Aorta (tissue), 5 donors: Measurements from ENCODE around the gene TMEM101. TPM values are rescaled to one million over a fixed set of nuclear protein-coding genes. Genes with fewer than 3 reads are reported as not detected.
"Not testable (repeated sequence)": the region's sequence is repeated elsewhere in the genome, so short reads cannot be mapped to it uniquely, and the experiment has no call there.

ENCODE experiments used
- ATAC-seq: fragments of 200-7000 bp; cut with Tn5 transposase; one replicate; pipeline ENCODE4 v1.9.1; 2022; ENCODE audit warnings: moderate library complexity; ENCODE audit not compliant: low FRiP score
- DNase-seq, 2 donors: peaks; one replicate each; pipeline ENCODE4 v3.0.0-alpha.2; 2020
- H3K27ac ChIP-seq, 2 donors: one replicate each; pipeline ENCODE4 v1.5.1; 2013; ENCODE audit warnings: low read length in 2 of 2, mild to moderate bottlenecking in 2 of 2, moderate library complexity in 2 of 2, control low read depth in 1 of 2, inconsistent platforms in 1 of 2, low read depth in 1 of 2
- H3K27me3 ChIP-seq, 2 donors: one replicate each; pipeline ENCODE4 v1.6.1; 2013; ENCODE audit warnings: control low read depth in 1 of 2, low read length in 1 of 2, mild to moderate bottlenecking in 1 of 2, moderate library complexity in 1 of 2; ENCODE audit not compliant: insufficient read depth in 2 of 2, control insufficient read depth in 1 of 2
- H3K36me3 ChIP-seq, 2 donors: one replicate each; pipeline ENCODE4 v1.6.1; 2013; ENCODE audit warnings: control low read depth in 1 of 2, low read length in 1 of 2, mild to moderate bottlenecking in 1 of 2; ENCODE audit not compliant: insufficient read depth in 2 of 2, control insufficient read depth in 1 of 2
- H3K4me1 ChIP-seq, 2 donors: one replicate each; pipeline ENCODE4 v1.6.1; 2013; ENCODE audit warnings: low read length in 2 of 2, control low read depth in 1 of 2, mild to moderate bottlenecking in 1 of 2, moderate library complexity in 1 of 2; ENCODE audit not compliant: insufficient read depth in 2 of 2, control insufficient read depth in 1 of 2
- H3K4me3 ChIP-seq, 2 donors: one replicate each; pipeline ENCODE4 v1.5.1; 2013; ENCODE audit warnings: low read length in 2 of 2, control low read depth in 1 of 2, mild to moderate bottlenecking in 1 of 2
- H3K9me3 ChIP-seq: one replicate; pipeline ENCODE4 v1.6.1; 2013; ENCODE audit warnings: mild to moderate bottlenecking, low read length; ENCODE audit not compliant: control insufficient read depth
- WGBS, 2 donors: extraction: QIAGEN DNeasy Blood & Tissue Kit; methylation state at CpG; one replicate each; pipeline ENCODE4 v1.1.7; 2013; 5-methylcytosine and 5-hydroxymethylcytosine counted together
- intact Hi-C, 2 donors: fragments of 100-400 bp; cut with DNase I; formaldehyde crosslinking; loops; one replicate each; pipeline versions ENCODE4 v1.14.2 to v1.15.0; 2022
- polyA plus RNA-seq, 2 donors: library from polyadenylated mRNA; stranded (reverse); fragments of 200-250 nt; gene quantifications; one replicate each; pipeline ENCODE4 v1.2.3, GENCODE V29; 2013
- total RNA-seq, 2 donors: library from RNA; stranded (reverse); fragmentation: NEBNext Ultra II Directional; extraction: Animal tissue kit (Norgen Biotek cat#: 25700); gene quantifications; one replicate each; pipeline ENCODE4 v1.2.1, GENCODE V29; 2021
- donor health status: healthy with polysubstance abuse.
- donor health status: Bipolar disorder and iron deficiency.
- donor health status: DM: no; HTN: no; CAD: no.
- donor health status: DM: no; HTN: no; CAD: no.
- donor health status: DM: yes; HTN: yes; CAD: no.

TMEM101 gene
- total and polyA plus RNA-seq, 4 donors = 15.2 to 25.0 (median 19.1) TPM

GRCh38 chr17:43976963-43977837, 37.6 kb downstream of the TMEM101 start:
- ATAC-seq = no peak
- Histone ChIP-seq H3K9me3 (no peaks in the 10 kb centered on the region), H3K36me3 (no peaks in the 10 kb centered on the region), H3K27me3 (no peaks in the 10 kb centered on the region), H3K4me1 (no peaks in the 10 kb centered on the region), H3K27ac (no peak overlapping the region), H3K4me3 (no peak overlapping the region)
- 73 to 77% methylated on average over 8 to 9 of the region's 9 CpGs for WGBS, 2 donors
- intact Hi-C loops = no loop called here
- DNase-seq = no peak

GRCh38 chr17:43975898-43976297, 38.9 kb downstream of the TMEM101 start:
- no peaks in the 10 kb centered on the region for H3K36me3 ChIP-seq
- H3K9me3 ChIP-seq = no peaks in the 10 kb centered on the region
- intact Hi-C loops = no loop called here
- no peak overlapping the region for H3K4me3 ChIP-seq
- no peak for ATAC-seq
- no peak for DNase-seq
- WGBS, 2 donors = 88% methylated on average over 19 to 22 of the region's 27 CpGs
- H3K27ac ChIP-seq = no peak overlapping the region
- no peaks in the 10 kb centered on the region for H3K4me1 ChIP-seq
- no peaks in the 10 kb centered on the region for H3K27me3 ChIP-seq

GRCh38 chr17:43974382-43975266, 40.1 kb downstream of the TMEM101 start:
- H3K4me1 ChIP-seq = no peaks in the 10 kb centered on the region
- DNase-seq (no peak), ATAC-seq (no peak)
- no peaks in the 10 kb centered on the region for H3K27me3 ChIP-seq
- H3K27ac ChIP-seq = no peak overlapping the region
- 53 to 57% methylated on average over 14 of the region's 14 CpGs for WGBS, 2 donors
- intact Hi-C loops = no loop called here
- no peak overlapping the region for H3K4me3 ChIP-seq
- H3K36me3 ChIP-seq = no peaks in the 10 kb centered on the region
- no peaks in the 10 kb centered on the region for H3K9me3 ChIP-seq

GRCh38 chr17:43972444-43973212, 42.1 kb downstream of the TMEM101 start:
- H3K9me3 ChIP-seq, H3K27ac ChIP-seq, ATAC-seq, intact Hi-C loops, H3K4me3 ChIP-seq, H3K4me1 ChIP-seq, DNase-seq, H3K27me3 ChIP-seq, H3K36me3 ChIP-seq: not testable (repeated sequence)
- WGBS, 2 donors = 88% methylated on average over 22 of the region's 22 CpGs

DNA sequence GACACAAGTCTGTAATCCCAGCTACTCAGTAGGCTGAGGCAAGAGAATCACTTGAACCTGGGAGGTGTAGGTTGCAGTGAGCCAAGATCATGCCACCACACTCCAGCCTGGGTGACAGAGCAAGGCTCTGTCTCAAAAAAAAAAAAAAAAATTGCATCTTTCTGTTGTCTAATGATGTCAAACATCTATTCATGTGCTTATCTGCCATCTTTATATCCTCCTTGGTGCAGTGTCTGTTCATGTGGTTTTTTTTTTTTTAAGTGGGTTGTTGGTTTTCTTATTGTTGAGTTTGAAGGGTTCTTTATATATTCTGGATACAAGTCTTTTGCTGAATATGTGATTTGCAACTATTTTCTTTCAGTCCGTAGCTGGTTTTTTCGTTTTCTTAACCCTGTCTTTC, 43.3 kb downstream of the TMEM101 start:
- ATAC-seq, H3K27me3 ChIP-seq, H3K9me3 ChIP-seq, H3K36me3 ChIP-seq, H3K4me3 ChIP-seq, H3K4me1 ChIP-seq, H3K27ac ChIP-seq, intact Hi-C loops, DNase-seq: not testable (repeated sequence)
- WGBS, 2 donors = 45 to 55% methylated on average over 2 of the region's 2 CpGs

GRCh38 chr17:43970366-43970765, 44.4 kb downstream of the TMEM101 start:
- Histone ChIP-seq H3K9me3 (no peaks in the 10 kb centered on the region), H3K27me3 (no peaks in the 10 kb centered on the region), H3K4me1 (no peaks in the 10 kb centered on the region), H3K27ac (no peak overlapping the region), H3K4me3 (no peak overlapping the region), H3K36me3 (no peaks in the 10 kb centered on the region)
- intact Hi-C loops = no loop called here
- WGBS, 2 donors = 74 to 76% methylated on average over 4 of the region's 4 CpGs
- DNase-seq (no peak), ATAC-seq (no peak)

GRCh38 chr17:43967251-43967875, 47.4 kb downstream of the TMEM101 start:
- DNase-seq (no peak), ATAC-seq (no peak)
- H3K4me3 ChIP-seq = no peak overlapping the region
- H3K4me1 ChIP-seq = no peaks in the 10 kb centered on the region
- no peaks in the 10 kb centered on the region for H3K36me3 ChIP-seq
- H3K27ac ChIP-seq = no peak overlapping the region
- H3K27me3 ChIP-seq = no peaks in the 10 kb centered on the region
- 47 to 48% methylated on average over 9 of the region's 9 CpGs for WGBS, 2 donors
- H3K9me3 ChIP-seq = no peaks in the 10 kb centered on the region
- intact Hi-C loops = no loop called here

DNA sequence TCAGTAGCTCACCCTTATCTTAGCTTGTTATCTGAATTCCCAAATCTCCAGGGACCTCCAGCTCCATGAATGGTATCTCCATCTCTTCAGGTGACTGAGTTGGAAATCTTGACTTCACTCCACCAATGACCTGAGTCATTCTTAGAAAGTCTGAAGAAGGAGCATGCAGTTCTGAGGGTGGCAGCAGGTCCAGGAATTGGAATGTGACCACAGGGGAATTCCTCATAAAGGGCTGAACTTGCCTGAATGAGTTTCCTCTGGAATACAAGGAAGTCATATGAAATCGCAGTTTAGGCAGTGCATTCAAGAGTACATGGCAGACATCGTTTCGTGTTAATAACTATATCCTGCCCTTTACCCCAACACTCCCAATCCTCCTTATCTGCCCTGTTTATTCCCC, 48.5 kb downstream of the TMEM101 start:
- intact Hi-C loops = no loop called here
- Histone ChIP-seq H3K36me3 (no peaks in the 10 kb centered on the region), H3K27ac (no peak overlapping the region), H3K4me1 (no peaks in the 10 kb centered on the region), H3K4me3 (no peak overlapping the region), H3K9me3 (no peaks in the 10 kb centered on the region), H3K27me3 (no peaks in the 10 kb centered on the region)
- WGBS, 2 donors = 70 to 76% methylated on average over 3 of the region's 3 CpGs
- ATAC-seq (no peak), DNase-seq (no peak)
